Thyroid gland (tissue), 4 donors: ENCODE results near the gene POU6F1.

Experiments
- POLR2A ChIP-seq, 2 donors: fragments of 450-650 bp; IDR thresholded peaks; one replicate each; pipeline ENCODE4 v1.6.1; 2017; ENCODE audit warnings: antibody characterized with exemption in 2 of 2, mild to moderate bottlenecking in 2 of 2, moderate library complexity in 1 of 2
- TF ChIP-seq, protein P1 (sequence below), 6 experiments: fragments of 200-600 bp in 3 of 6; fragments of 450-650 bp in 3 of 6; sonication (generic) in 3 of 6; IDR thresholded peaks; one replicate each; pipeline ENCODE4 v1.5.1; 2016 to 2019; ENCODE audit warnings: antibody characterized with exemption in 6 of 6, mild to moderate bottlenecking in 2 of 6, inconsistent platforms in 1 of 6, moderate library complexity in 1 of 6

DNA sequence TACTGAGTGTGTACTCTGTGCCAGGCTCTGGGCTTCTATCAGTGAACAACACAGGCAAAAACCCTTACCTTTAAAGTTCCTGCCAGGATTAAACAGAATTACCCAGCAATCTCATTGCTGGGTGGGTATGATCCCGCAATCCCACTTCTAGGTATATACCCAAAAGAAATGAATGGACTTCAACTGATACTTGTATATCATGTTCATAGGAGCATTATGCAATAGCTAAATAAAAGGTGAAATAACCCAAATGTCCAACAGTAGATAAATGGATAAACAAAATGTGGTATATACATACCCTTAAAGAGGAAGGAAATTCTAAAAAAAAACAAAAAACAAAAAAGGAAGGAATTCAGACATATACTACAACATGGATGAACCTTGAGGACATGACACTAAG is 35.4 kb upstream of the POU6F1 start:
- TF ChIP-seq, protein P1, sequence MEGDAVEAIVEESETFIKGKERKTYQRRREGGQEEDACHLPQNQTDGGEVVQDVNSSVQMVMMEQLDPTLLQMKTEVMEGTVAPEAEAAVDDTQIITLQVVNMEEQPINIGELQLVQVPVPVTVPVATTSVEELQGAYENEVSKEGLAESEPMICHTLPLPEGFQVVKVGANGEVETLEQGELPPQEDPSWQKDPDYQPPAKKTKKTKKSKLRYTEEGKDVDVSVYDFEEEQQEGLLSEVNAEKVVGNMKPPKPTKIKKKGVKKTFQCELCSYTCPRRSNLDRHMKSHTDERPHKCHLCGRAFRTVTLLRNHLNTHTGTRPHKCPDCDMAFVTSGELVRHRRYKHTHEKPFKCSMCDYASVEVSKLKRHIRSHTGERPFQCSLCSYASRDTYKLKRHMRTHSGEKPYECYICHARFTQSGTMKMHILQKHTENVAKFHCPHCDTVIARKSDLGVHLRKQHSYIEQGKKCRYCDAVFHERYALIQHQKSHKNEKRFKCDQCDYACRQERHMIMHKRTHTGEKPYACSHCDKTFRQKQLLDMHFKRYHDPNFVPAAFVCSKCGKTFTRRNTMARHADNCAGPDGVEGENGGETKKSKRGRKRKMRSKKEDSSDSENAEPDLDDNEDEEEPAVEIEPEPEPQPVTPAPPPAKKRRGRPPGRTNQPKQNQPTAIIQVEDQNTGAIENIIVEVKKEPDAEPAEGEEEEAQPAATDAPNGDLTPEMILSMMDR (IDR thresholded peaks at IDR 0.05), result no peak
- TF ChIP-seq POLR2A (IDR thresholded peaks at IDR 0.05), result no peak
